ENCODE measurements around the gene HOXA3. TPM values are rescaled to one million over a fixed set of nuclear protein-coding genes. Genes with fewer than 3 reads are reported as not detected.

Gene HOXA3
- total RNA-seq, 1 experiment from 2014 or later: 9.2 TPM

GRCh38 chr7:27193335-27194001 is 41.1 kb upstream of the HOXA3 start:
- RAD21 ChIA-PET (ENCODE audit: low non-redundant PET in 1 of 2, low total read pairs in 2 of 2, uncharacterized antibody in 2 of 2, unreplicated experiment in 2 of 2): no interaction called here
- no peak overlapping the region for H3K4me2 ChIP-seq (ENCODE audit: low read length)

More at GRCh38 chr7:27193335-27194001, 41.1 kb upstream of the HOXA3 start:
- H3K4me3 ChIP-seq (replicated peaks in 1 of 2; ENCODE audit: low read depth in 1 of 2, low read length in 2 of 2): no peak overlapping the region
- ChIA-PET POLR2A (no interaction called here), CTCF (no interaction called here)
- DNase-seq (ENCODE audit: low read depth, low spot score) (no peak), ATAC-seq (no peak)
- TF ChIP-seq EGR1 (IDR thresholded peaks at IDR 0.05; ENCODE audit: low read depth) (no peak), ZFX (IDR thresholded peaks at IDR 0.05) (no peak), ELF1 (IDR thresholded peaks at IDR 0.05; ENCODE audit: borderline replicate concordance, low read depth) (no peak), RAD21 (IDR thresholded peaks at IDR 0.05; ENCODE audit: low read depth) (no peak), SIN3A (IDR thresholded peaks at IDR 0.05; ENCODE audit: low read depth) (no peak), ZBTB33 (IDR thresholded peaks at IDR 0.05; ENCODE audit: extremely low read depth, insufficient replicate concordance, low read length) (no peak), CTCF (IDR thresholded peaks at IDR 0.05 in 2 of 3, conservative IDR thresholded peaks at IDR 0.05 in 1 of 3; ENCODE audit: borderline replicate concordance in 1 of 3, insufficient read depth in 1 of 3, low read depth in 2 of 3, low read length in 2 of 3) (no peak), POLR2A (IDR thresholded peaks at IDR 0.05; ENCODE audit: borderline replicate concordance, extremely low read depth, insufficient read depth, insufficient read length) (no peak), EZH2phosphoT487 (IDR thresholded peaks at IDR 0.05; ENCODE audit: borderline replicate concordance) (no peak), TCF7L2 (IDR thresholded peaks at IDR 0.05; ENCODE audit: borderline replicate concordance, extremely low read depth, insufficient read depth, insufficient read length) (no peak), CEBPB (IDR thresholded peaks at IDR 0.05; ENCODE audit: low read depth) (no peak), SP1 (IDR thresholded peaks at IDR 0.05; ENCODE audit: low read depth) (no peak), JUND (IDR thresholded peaks at IDR 0.05) (no peak), REST (IDR thresholded peaks at IDR 0.05; ENCODE audit: low read depth) (no peak), YY1 (IDR thresholded peaks at IDR 0.05; ENCODE audit: extremely low read depth, insufficient replicate concordance, low read depth, low read length) (no peak), ZNF274 (IDR thresholded peaks at IDR 0.05; ENCODE audit: low read depth, low read length) (no peak)
- H3K4me1 ChIP-seq (ENCODE audit: control insufficient read depth in 1 of 2, insufficient read depth in 2 of 2, low read length in 2 of 2): peaks cover 0 to 4% of the 10 kb centered on the region in 2 experiments; a peak in 1 of 4 replicates
- H3K9ac ChIP-seq (ENCODE audit: low read length): no peak overlapping the region
- H3K9me2 ChIP-seq (ENCODE audit: insufficient read depth): no peaks in the 10 kb centered on the region
- no peaks in the 10 kb centered on the region for H3K36me3 ChIP-seq (ENCODE audit: control insufficient read depth in 1 of 2, insufficient read depth in 2 of 2, low read length in 2 of 2)
- H3K27me3 ChIP-seq (ENCODE audit: insufficient read depth, low read length): no peaks in the 10 kb centered on the region
- H4K20me1 ChIP-seq (ENCODE audit: insufficient read depth): no peaks in the 10 kb centered on the region
- intact Hi-C loops (cut with micrococcal nuclease): loop anchor here (10.0 kb wide), 2 partner anchors 551 to 1431 kb away; partner anchors contain the start of gene TAX1BP1
- BruUV-seq (replicated peaks): no TSS peak
- no peak overlapping the region for H2AFZ ChIP-seq (ENCODE audit: low read depth, low read length, poor library complexity, severe bottlenecking)
- H3K27ac ChIP-seq (ENCODE audit: low read depth, low read length): no peak overlapping the region
- no peaks in the 10 kb centered on the region for H3K9me3 ChIP-seq (ENCODE audit: control insufficient read depth in 1 of 2, insufficient read depth in 1 of 2, low read depth in 1 of 2, low read length in 2 of 2)
- no peaks in the 10 kb centered on the region for H3K79me2 ChIP-seq (ENCODE audit: insufficient read depth, low read length)

All from HCT116 (cell line).